ENCODE results near the gene TLE1.

The TLE1 gene

GRCh38 chr9:81550207-81550583 lies 139.2 kb downstream of the TLE1 start:
- no peak for DNase-seq

GRCh38 chr9:81549500-81550206 lies 139.7 kb downstream of the TLE1 start:
- DNase-seq: no peak

- no peak for DNase-seq
Observed at GRCh38 chr9:81548911-81549310, 140.4 kb downstream of the TLE1 start.

GRCh38 chr9:81546489-81546888 lies 142.9 kb downstream of the TLE1 start:
- DNase-seq: no peak

- no peak for DNase-seq
Observed at GRCh38 chr9:81543695-81544094, 145.7 kb downstream of the TLE1 start.

- no peak for DNase-seq
Observed at GRCh38 chr9:81542118-81542889, 147.0 kb downstream of the TLE1 start.

- DNase-seq: no peak
Observed at GRCh38 chr9:81540142-81540710, 149.1 kb downstream of the TLE1 start.

- no peak for DNase-seq
Observed at GRCh38 chr9:81539317-81539716, 150.0 kb downstream of the TLE1 start.

GRCh38 chr9:81538890-81539289 lies 150.5 kb downstream of the TLE1 start:
- no peak for DNase-seq

- no peak for DNase-seq
Observed at GRCh38 chr9:81537964-81538363, 151.4 kb downstream of the TLE1 start.

GRCh38 chr9:81536242-81537025 lies 152.9 kb downstream of the TLE1 start:
- DNase-seq: no peak

GRCh38 chr9:81535542-81536241 lies 153.7 kb downstream of the TLE1 start:
- DNase-seq: no peak

- DNase-seq: no peak
Observed at GRCh38 chr9:81534138-81534875, 155.0 kb downstream of the TLE1 start.
